H9 (cell line): ENCODE measurements around the gene SAMD15. TPM values are rescaled to one million over a fixed set of nuclear protein-coding genes. Genes with fewer than 3 reads are reported as not detected.
"Not testable (repeated sequence)": the region's sequence is repeated elsewhere in the genome, so short reads cannot be mapped to it uniquely, and the experiment has no call there.

Experiments
- DNase-seq: peaks from one replicate; pipeline ENCODE4 v3.0.0-alpha.2; 2017
- H2AFZ ChIP-seq: one replicate; pipeline ENCODE4 v1.6.1; 2013; ENCODE audit warnings: mild to moderate bottlenecking, low read length, control low read depth, moderate library complexity
- H2AK5ac ChIP-seq: 2 replicates; pipeline ENCODE4 v1.6.1; 2013; ENCODE audit warnings: low read length, control low read depth, mixed read lengths; ENCODE audit not compliant: insufficient read length
- H2BK120ac ChIP-seq: one replicate; pipeline ENCODE4 v1.6.1; 2013; ENCODE audit warnings: low read depth, mild to moderate bottlenecking, low read length, control low read depth, inconsistent platforms; ENCODE audit not compliant: poor library complexity, severe bottlenecking
- H2BK12ac ChIP-seq: 2 replicates; pipeline ENCODE4 v1.6.1; 2013; ENCODE audit warnings: low read length, control low read depth, mixed read lengths, low read depth; ENCODE audit not compliant: insufficient read length
- H2BK15ac ChIP-seq: 2 replicates; pipeline ENCODE4 v1.6.1; 2013; ENCODE audit warnings: low read depth, low read length, control low read depth
- H2BK20ac ChIP-seq: one replicate; pipeline ENCODE4 v1.6.1; 2013; ENCODE audit warnings: low read depth, mild to moderate bottlenecking, low read length, control low read depth, inconsistent platforms; ENCODE audit not compliant: poor library complexity, severe bottlenecking
- H2BK5ac ChIP-seq: 2 replicates; pipeline ENCODE4 v1.6.1; 2013; ENCODE audit warnings: low read length, control low read depth, mixed read lengths; ENCODE audit not compliant: insufficient read length
- H3K14ac ChIP-seq: 2 replicates; pipeline ENCODE4 v1.6.1; 2013; ENCODE audit warnings: low read length, control low read depth; ENCODE audit not compliant: insufficient read depth
- H3K18ac ChIP-seq: 2 replicates; pipeline ENCODE4 v1.6.1; 2013; ENCODE audit warnings: low read depth, mild to moderate bottlenecking, mixed read lengths, low read length, control low read depth; ENCODE audit not compliant: insufficient read length
- H3K23ac ChIP-seq: 2 replicates; pipeline ENCODE4 v1.6.1; 2013; ENCODE audit warnings: low read length, control low read depth, mixed read lengths, low read depth; ENCODE audit not compliant: insufficient read length
- H3K23me2 ChIP-seq: 2 replicates; pipeline ENCODE4 v1.6.1; 2013; ENCODE audit warnings: low read depth, mild to moderate bottlenecking, mixed read lengths, low read length, control low read depth; ENCODE audit not compliant: insufficient read length, poor library complexity, severe bottlenecking
- H3K27ac ChIP-seq: 2 replicates; pipeline ENCODE4 v1.5.1; 2013; ENCODE audit warnings: low read length, control low read depth, mixed read lengths, low read depth; ENCODE audit not compliant: insufficient read length
- H3K27me3 ChIP-seq: 2 replicates; pipeline ENCODE4 v1.6.1; 2013; ENCODE audit warnings: low read length, control low read depth, inconsistent platforms; ENCODE audit not compliant: insufficient read depth
- H3K4ac ChIP-seq: 2 replicates; pipeline ENCODE4 v1.6.1; 2013; ENCODE audit warnings: low read depth, mild to moderate bottlenecking, control low read depth, inconsistent platforms, low read length, moderate library complexity
- H3K4me1 ChIP-seq: 2 replicates; pipeline ENCODE4 v1.6.1; 2013; ENCODE audit warnings: low read length, control low read depth, inconsistent platforms; ENCODE audit not compliant: insufficient read depth
- H3K4me2 ChIP-seq: 2 replicates; pipeline ENCODE4 v1.6.1; 2013; ENCODE audit warnings: low read length, control low read depth, mixed read lengths; ENCODE audit not compliant: insufficient read length, insufficient read depth
- H3K56ac ChIP-seq: 2 replicates; pipeline ENCODE4 v1.6.1; 2013; ENCODE audit warnings: low read depth, mild to moderate bottlenecking, mixed read lengths, low read length, control low read depth; ENCODE audit not compliant: insufficient read length
- H3K79me1 ChIP-seq: 2 replicates; pipeline ENCODE4 v1.6.1; 2013; ENCODE audit warnings: low read depth, mild to moderate bottlenecking, moderate library complexity, low read length, control low read depth, inconsistent platforms; ENCODE audit not compliant: insufficient read depth, poor library complexity, severe bottlenecking
- H3K79me2 ChIP-seq: 2 replicates; pipeline ENCODE4 v1.6.1; 2013; ENCODE audit warnings: low read length, control low read depth, inconsistent platforms; ENCODE audit not compliant: insufficient read depth
- H3K9ac ChIP-seq: 2 replicates; pipeline ENCODE4 v1.6.1; 2013; ENCODE audit warnings: low read length, control low read depth, mixed read lengths; ENCODE audit not compliant: insufficient read length; ENCODE audit errors: extremely low read depth
- H3K9me3 ChIP-seq: one replicate; pipeline ENCODE4 v1.6.1; 2013; ENCODE audit warnings: low read depth, low read length, inconsistent platforms; ENCODE audit not compliant: control insufficient read depth
- H3T11ph ChIP-seq: one replicate; pipeline ENCODE4 v1.6.1; 2013; ENCODE audit warnings: mild to moderate bottlenecking, low read length, control low read depth, inconsistent platforms
- H4K20me1 ChIP-seq: one replicate; pipeline ENCODE4 v1.6.1; 2013; ENCODE audit not compliant: control insufficient read depth, insufficient read length, insufficient read depth
- H4K5ac ChIP-seq: 2 replicates; pipeline ENCODE4 v1.6.1; 2013; ENCODE audit warnings: low read depth, mild to moderate bottlenecking, mixed read lengths, low read length, control low read depth; ENCODE audit not compliant: insufficient read length
- H4K8ac ChIP-seq: replicated peaks from 2 replicates; pipeline ENCODE4 v1.6.1; 2013; ENCODE audit warnings: low read length, control low read depth, mixed read lengths, low read depth; ENCODE audit not compliant: insufficient read length
- H4K91ac ChIP-seq: 2 replicates; pipeline ENCODE4 v1.6.1; 2013; ENCODE audit warnings: low read depth, mild to moderate bottlenecking, moderate library complexity, mixed read lengths, low read length, control low read depth; ENCODE audit not compliant: insufficient read length
- H3K27ac Mint-ChIP-seq, 3 experiments: 2 replicates in 2 of 3; 3 replicates in 1 of 3; pipeline ENCODE4 v1.8.0; 2020 to 2021; ENCODE audit warnings: mixed read lengths in 3 of 3, mild to moderate bottlenecking in 1 of 3, moderate library complexity in 1 of 3
- H3K27me3 Mint-ChIP-seq: 2 replicates; pipeline ENCODE4 v1.8.0; 2021; ENCODE audit warnings: low read depth, mild to moderate bottlenecking, moderate library complexity, mixed read lengths
- H3K36me3 Mint-ChIP-seq, 3 experiments: 2 replicates in 2 of 3; 3 replicates in 1 of 3; pipeline ENCODE4 v1.8.0; 2020 to 2021; ENCODE audit warnings: low read depth in 3 of 3, mixed read lengths in 3 of 3; ENCODE audit not compliant: insufficient read depth in 1 of 3
- H3K4me1 Mint-ChIP-seq, 2 experiments: 2 replicates each; pipeline ENCODE4 v1.8.0; 2020; ENCODE audit warnings: mixed read lengths in 2 of 2
- H3K4me3 Mint-ChIP-seq, 2 experiments: 2 replicates in 1 of 2; 3 replicates in 1 of 2; pipeline ENCODE4 v1.8.0; 2020 to 2021; ENCODE audit warnings: mild to moderate bottlenecking in 2 of 2, mixed read lengths in 2 of 2, moderate library complexity in 1 of 2
- H3K9me3 Mint-ChIP-seq, 2 experiments: 2 replicates in 1 of 2; 3 replicates in 1 of 2; pipeline ENCODE4 v1.8.0; 2020; ENCODE audit warnings: mild to moderate bottlenecking in 2 of 2, mixed read lengths in 2 of 2, moderate library complexity in 1 of 2
- WGBS: extraction: QIAGEN DNeasy Blood & Tissue Kit; methylation state at CpG from one replicate; pipeline ENCODE4 v1.1.7; 2013; ENCODE audit warnings: missing lambda C conversion rate, low lambda C conversion rate, mixed read lengths; ENCODE audit not compliant: insufficient read length; ENCODE audit errors: extremely low coverage; 5-methylcytosine and 5-hydroxymethylcytosine counted together
- total RNA-seq: library from RNA; stranded (reverse); gene quantifications from 2 replicates; pipeline ENCODE4 v1.2.1, GENCODE V29; 2021
- TF ChIP-seq, protein P1 (sequence below): fragments of 200-600 bp; sonication (generic); conservative IDR thresholded peaks from 3 replicates; pipeline ENCODE4 v1.8.0; 2021; ENCODE audit warnings: antibody characterized with exemption, mild to moderate bottlenecking

The SAMD15 gene
- total RNA-seq, 1 experiment from 2014 or later: 1.1 TPM

DNA sequence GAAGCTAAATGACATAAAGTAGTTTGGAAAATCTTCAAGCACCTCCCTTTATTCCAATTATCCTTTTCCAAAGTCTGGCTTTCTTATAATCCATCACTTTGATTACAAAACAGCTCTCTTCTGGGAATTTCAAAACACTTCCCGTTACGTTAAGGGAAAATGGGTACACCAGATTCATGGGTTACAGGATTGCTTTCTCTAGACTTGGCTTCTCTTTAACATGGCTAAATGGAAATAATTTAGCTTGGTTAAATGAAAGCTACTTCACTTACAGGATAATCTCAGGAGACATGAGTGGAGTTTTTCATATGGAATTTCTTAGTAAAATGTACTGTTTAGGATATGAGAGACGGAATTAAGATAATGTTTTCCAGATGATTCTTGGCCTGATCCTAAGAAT is 41.6 kb upstream of the SAMD15 start:
- no peak overlapping the region for H3K4ac ChIP-seq
- no peak overlapping the region for H4K5ac ChIP-seq
- DNase-seq: no peak
- Mint-ChIP-seq H3K9me3 (no peaks in the 10 kb centered on the region), H3K36me3 (peaks cover 0 to 6% (median 5%) of the 10 kb centered on the region in 3 experiments; a peak in 4 of 7 replicates), H3K27me3 (no peaks in the 10 kb centered on the region), H3K4me3 (no peak overlapping the region), H3K4me1 (peaks cover 47 to 57% of the 10 kb centered on the region in 2 experiments), H3K27ac (peak overlapping the region in 1 of 3 experiments; percentile 79; a peak in 2 of 7 replicates)
- no peak overlapping the region for H4K91ac ChIP-seq
- TF ChIP-seq, protein P1, sequence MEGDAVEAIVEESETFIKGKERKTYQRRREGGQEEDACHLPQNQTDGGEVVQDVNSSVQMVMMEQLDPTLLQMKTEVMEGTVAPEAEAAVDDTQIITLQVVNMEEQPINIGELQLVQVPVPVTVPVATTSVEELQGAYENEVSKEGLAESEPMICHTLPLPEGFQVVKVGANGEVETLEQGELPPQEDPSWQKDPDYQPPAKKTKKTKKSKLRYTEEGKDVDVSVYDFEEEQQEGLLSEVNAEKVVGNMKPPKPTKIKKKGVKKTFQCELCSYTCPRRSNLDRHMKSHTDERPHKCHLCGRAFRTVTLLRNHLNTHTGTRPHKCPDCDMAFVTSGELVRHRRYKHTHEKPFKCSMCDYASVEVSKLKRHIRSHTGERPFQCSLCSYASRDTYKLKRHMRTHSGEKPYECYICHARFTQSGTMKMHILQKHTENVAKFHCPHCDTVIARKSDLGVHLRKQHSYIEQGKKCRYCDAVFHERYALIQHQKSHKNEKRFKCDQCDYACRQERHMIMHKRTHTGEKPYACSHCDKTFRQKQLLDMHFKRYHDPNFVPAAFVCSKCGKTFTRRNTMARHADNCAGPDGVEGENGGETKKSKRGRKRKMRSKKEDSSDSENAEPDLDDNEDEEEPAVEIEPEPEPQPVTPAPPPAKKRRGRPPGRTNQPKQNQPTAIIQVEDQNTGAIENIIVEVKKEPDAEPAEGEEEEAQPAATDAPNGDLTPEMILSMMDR: no peak
- no peak overlapping the region for H2AFZ ChIP-seq
- no peaks in the 10 kb centered on the region for H3K27me3 ChIP-seq
- H2BK120ac ChIP-seq: no peak overlapping the region
- no peak overlapping the region for H2BK12ac ChIP-seq
- no peaks in the 10 kb centered on the region for H3K23me2 ChIP-seq
- H4K20me1 ChIP-seq: no peaks in the 10 kb centered on the region
- H2BK20ac ChIP-seq: no peak overlapping the region
- H3T11ph ChIP-seq: no peak overlapping the region
- no peak overlapping the region for H3K14ac ChIP-seq
- H4K8ac ChIP-seq: no peak overlapping the region
- no peak overlapping the region for H3K9ac ChIP-seq
- H3K4me1 ChIP-seq: peaks cover 11% of the 10 kb centered on the region; the same call in 1 of the 2 replicates
- no peak overlapping the region for H3K27ac ChIP-seq
- H2BK5ac ChIP-seq: no peak overlapping the region
- H2BK15ac ChIP-seq: no peak overlapping the region
- H3K4me2 ChIP-seq: no peak overlapping the region
- H3K79me2 ChIP-seq: no peaks in the 10 kb centered on the region
- no peak overlapping the region for H2AK5ac ChIP-seq
- no CpG with 5 or more reads among the region's 3 CpGs for WGBS
- H3K23ac ChIP-seq: no peak overlapping the region
- no peaks in the 10 kb centered on the region for H3K9me3 ChIP-seq
- no peak overlapping the region for H3K56ac ChIP-seq
- no peak overlapping the region for H3K18ac ChIP-seq
- no peaks in the 10 kb centered on the region for H3K79me1 ChIP-seq

DNA sequence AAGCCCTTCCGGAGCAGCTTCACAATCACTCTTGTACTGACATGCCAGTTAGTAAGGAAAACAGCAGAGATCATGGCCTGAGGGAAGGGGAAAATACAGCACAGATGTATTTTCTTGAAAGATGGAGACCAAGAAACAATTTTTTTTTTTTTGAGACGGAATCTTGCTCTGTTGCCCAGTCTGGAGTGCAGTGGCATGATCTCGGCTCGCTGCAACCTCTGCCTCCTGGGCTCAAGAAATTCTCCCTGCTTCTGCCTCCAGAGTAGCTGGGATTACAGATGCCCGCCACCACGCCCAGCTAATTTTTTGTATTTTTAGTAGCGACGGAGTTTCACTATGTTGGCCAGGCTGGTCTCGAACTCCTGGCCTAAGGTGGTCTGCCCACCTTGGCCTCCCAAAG is 39.9 kb upstream of the SAMD15 start:
- not testable (repeated sequence) for H3K18ac ChIP-seq, H3K79me2 ChIP-seq, H3K9ac ChIP-seq, H3K27me3 Mint-ChIP-seq, H3K23ac ChIP-seq, H3K9me3 ChIP-seq, H4K8ac ChIP-seq, H3K79me1 ChIP-seq, H4K5ac ChIP-seq, H2BK120ac ChIP-seq, H3K4ac ChIP-seq, H3K56ac ChIP-seq, H4K20me1 ChIP-seq, H3K9me3 Mint-ChIP-seq, H3K14ac ChIP-seq, DNase-seq, H2BK20ac ChIP-seq, H2AK5ac ChIP-seq, H2BK5ac ChIP-seq, H2BK15ac ChIP-seq, H4K91ac ChIP-seq, H3K4me2 ChIP-seq, H3T11ph ChIP-seq, H2AFZ ChIP-seq, H3K27me3 ChIP-seq, H3K23me2 ChIP-seq, H2BK12ac ChIP-seq, H3K27ac ChIP-seq
- peaks cover 12 to 20% (median 14%) of the 10 kb centered on the region in 3 experiments for H3K36me3 Mint-ChIP-seq
- H3K4me1 Mint-ChIP-seq: peaks cover 55 to 65% of the 10 kb centered on the region in 2 experiments
- H3K4me1 ChIP-seq: peaks cover 12% of the 10 kb centered on the region; the same call in 1 of the 2 replicates
- H3K27ac Mint-ChIP-seq: peak overlapping the region; percentile 62 to 99 (median 91); a peak in 6 of 7 replicates
- 0 out of 5 replicates have a peak overlapping the region, but pooled peaks of 1 of the 2 experiments have one; percentile 7 for H3K4me3 Mint-ChIP-seq
- WGBS: no CpG with 5 or more reads among the region's 9 CpGs
